IMR-90 (cell line): ENCODE results near the gene TRIM63. TPM values are rescaled to one million over a fixed set of nuclear protein-coding genes. Genes with fewer than 3 reads are reported as not detected.

ENCODE experiments used
- ATAC-seq: fragments of 200-7000 bp; cut with Tn5 transposase; 2 replicates; pipeline ENCODE4 v1.9.1; 2020; ENCODE audit warnings: low read depth, mild to moderate bottlenecking, moderate library complexity
- BruUV-seq: library from RNA; stranded (reverse); fragments of 400-500 nt; replicated peaks from 2 replicates; lab custom pipeline; 2021; lab: Mats Ljungman, UMichigan
- CTCF ChIA-PET: fragments of 300-600 bp; formaldehyde crosslinking; extraction: SDS; loops from one replicate; lab custom pipeline; 2021; ENCODE audit warnings: antibody characterized with exemption; lab: Yijun Ruan, JAX
- POLR2A ChIA-PET: fragments of 300-600 bp; sonication (Branson Sonifier 250); formaldehyde crosslinking; loops from one replicate; lab custom pipeline; 2022; ENCODE audit warnings: antibody characterized with exemption; ENCODE audit not compliant: unreplicated experiment; lab: Charles Lee
- DNase-seq: peaks from one replicate; pipeline ENCODE4 v3.0.0; 2013
- H2AFZ ChIP-seq: replicated peaks from 2 replicates; pipeline ENCODE3; 2013; ENCODE audit warnings: low read length, mild to moderate bottlenecking; ENCODE audit not compliant: poor library complexity
- H2AK5ac ChIP-seq: 2 replicates; pipeline ENCODE4 v1.6.1; 2013; ENCODE audit warnings: low read depth, low read length, inconsistent platforms
- H2AK9ac ChIP-seq: replicated peaks from 2 replicates; pipeline ENCODE3; 2013; ENCODE audit warnings: mild to moderate bottlenecking, low read depth, low read length, moderate library complexity; ENCODE audit not compliant: poor library complexity
- H2BK120ac ChIP-seq: 2 replicates; pipeline ENCODE4 v1.6.1; 2013; ENCODE audit warnings: low read depth, low read length, inconsistent platforms
- H2BK15ac ChIP-seq: 3 replicates; pipeline ENCODE4 v1.6.1; 2013; ENCODE audit warnings: low read depth, low read length, inconsistent platforms
- H2BK20ac ChIP-seq: 2 replicates; pipeline ENCODE4 v1.6.1; 2013; ENCODE audit warnings: low read depth, mild to moderate bottlenecking, inconsistent platforms, low read length, moderate library complexity
- H2BK5ac ChIP-seq: 2 replicates; pipeline ENCODE4 v1.6.1; 2013; ENCODE audit warnings: mild to moderate bottlenecking, low read depth, low read length, inconsistent platforms; ENCODE audit not compliant: poor library complexity, severe bottlenecking
- H3K14ac ChIP-seq: replicated peaks from 2 replicates; pipeline ENCODE4 v1.6.1; 2013; ENCODE audit warnings: low read depth, low read length, inconsistent platforms
- H3K18ac ChIP-seq: 2 replicates; pipeline ENCODE4 v1.6.1; 2013; ENCODE audit warnings: low read depth, low read length, control low read depth
- H3K23ac ChIP-seq: 2 replicates; pipeline ENCODE4 v1.6.1; 2013; ENCODE audit warnings: low read depth, low read length, inconsistent platforms
- H3K27ac ChIP-seq: 2 replicates; pipeline ENCODE4 v1.5.1; 2013; ENCODE audit warnings: mild to moderate bottlenecking, control low read depth, low read length; ENCODE audit not compliant: insufficient read depth
- H3K27me3 ChIP-seq: 2 replicates; pipeline ENCODE4 v1.6.1; 2013; ENCODE audit warnings: low read length; ENCODE audit not compliant: control insufficient read depth, insufficient read depth
- H3K36me3 ChIP-seq: 2 replicates; pipeline ENCODE4 v1.6.1; 2013; ENCODE audit warnings: low read length, mixed read lengths; ENCODE audit not compliant: control insufficient read depth, insufficient read depth
- H3K4ac ChIP-seq: 2 replicates; pipeline ENCODE4 v1.6.1; 2013; ENCODE audit warnings: low read depth, low read length, inconsistent platforms
- H3K4me1 ChIP-seq: 2 replicates; pipeline ENCODE4 v1.6.1; 2013; ENCODE audit warnings: low read length, mixed read lengths; ENCODE audit not compliant: control insufficient read depth, insufficient read depth
- H3K4me2 ChIP-seq: 2 replicates; pipeline ENCODE4 v1.6.1; 2013; ENCODE audit warnings: low read depth, mild to moderate bottlenecking, control low read depth, low read length, moderate library complexity
- H3K4me3 ChIP-seq: 2 replicates; pipeline ENCODE4 v1.5.1; 2013; ENCODE audit warnings: low read depth, mild to moderate bottlenecking, control low read depth, low read length, moderate library complexity; ENCODE audit not compliant: insufficient read depth
- H3K56ac ChIP-seq: 2 replicates; pipeline ENCODE4 v1.6.1; 2013; ENCODE audit warnings: low read length, inconsistent platforms; ENCODE audit not compliant: insufficient read depth; ENCODE audit errors: extremely low read depth
- H3K79me1 ChIP-seq, 2 experiments: 2 replicates each; pipeline ENCODE4 v1.6.1; 2013; ENCODE audit warnings: low read length in 2 of 2, inconsistent platforms in 1 of 2, low read depth in 1 of 2
- H3K9ac ChIP-seq: 2 replicates; pipeline ENCODE4 v1.6.1; 2013; ENCODE audit warnings: low read depth, low read length, control low read depth
- H3K9me1 ChIP-seq: 2 replicates; pipeline ENCODE4 v1.6.1; 2013; ENCODE audit warnings: low read length, inconsistent platforms; ENCODE audit not compliant: insufficient read depth
- H3K9me3 ChIP-seq: 2 replicates; pipeline ENCODE4 v1.6.1; 2013; ENCODE audit warnings: low read length; ENCODE audit not compliant: control insufficient read depth, insufficient read depth
- H4K20me1 ChIP-seq: 2 replicates; pipeline ENCODE4 v1.6.1; 2013; ENCODE audit warnings: low read length, inconsistent platforms; ENCODE audit not compliant: insufficient read depth
- H4K5ac ChIP-seq: 2 replicates; pipeline ENCODE4 v1.6.1; 2013; ENCODE audit warnings: mild to moderate bottlenecking, low read depth, low read length, control low read depth
- H4K8ac ChIP-seq, 2 experiments: 2 replicates each; pipeline ENCODE4 v1.6.1; 2013; ENCODE audit warnings: low read depth in 2 of 2, low read length in 2 of 2, control low read depth in 1 of 2, inconsistent platforms in 1 of 2
- H4K91ac ChIP-seq: 2 replicates; pipeline ENCODE4 v1.6.1; 2013; ENCODE audit warnings: low read depth, low read length, inconsistent platforms; ENCODE audit not compliant: insufficient read depth
- BHLHE40 ChIP-seq: fragments of 150-350 bp; IDR thresholded peaks from 2 replicates; pipeline ENCODE4 v1.6.1; 2016; ENCODE audit warnings: mild to moderate bottlenecking, low read depth, low read length
- CEBPB ChIP-seq: IDR thresholded peaks from 2 replicates; pipeline ENCODE4 v1.6.1; 2012; ENCODE audit warnings: low read depth, low read length, improper control_type of control experiment
- FOS ChIP-seq: fragments of 150-350 bp; IDR thresholded peaks from 2 replicates; pipeline ENCODE4 v1.6.1; 2016; ENCODE audit warnings: low read depth, low read length
- MAZ ChIP-seq: IDR thresholded peaks from 2 replicates; pipeline ENCODE4 v1.6.1; 2012; ENCODE audit warnings: low read depth, mild to moderate bottlenecking, low read length, improper control_type of control experiment, moderate library complexity, borderline replicate concordance
- POLR2A ChIP-seq: IDR thresholded peaks from 2 replicates; pipeline ENCODE4 v1.6.1; 2012; ENCODE audit warnings: mild to moderate bottlenecking, low read depth, low read length
- RAD21 ChIP-seq: IDR thresholded peaks from 2 replicates; pipeline ENCODE4 v1.6.1; 2012; ENCODE audit warnings: low read length, improper control_type of control experiment
- RCOR1 ChIP-seq: IDR thresholded peaks from 2 replicates; pipeline ENCODE4 v1.6.1; 2012; ENCODE audit warnings: mild to moderate bottlenecking, low read length, improper control_type of control experiment; ENCODE audit not compliant: insufficient replicate concordance
- RFX5 ChIP-seq: IDR thresholded peaks from 2 replicates; pipeline ENCODE4 v1.8.0; 2012; ENCODE audit warnings: low read depth, mild to moderate bottlenecking, low read length, moderate library complexity
- SMC3 ChIP-seq: fragments of 150-350 bp; IDR thresholded peaks from 2 replicates; pipeline ENCODE4 v1.6.1; 2016; ENCODE audit warnings: low read depth, mild to moderate bottlenecking, antibody characterized with exemption, low read length, moderate library complexity
- WGBS, 2 experiments: methylation state at CpG; one replicate each; pipeline versions ENCODE4 v1.1.5 to v1.1.7; 2013; ENCODE audit warnings: missing lambda C conversion rate in 2 of 2; ENCODE audit not compliant: insufficient read length in 1 of 2; ENCODE audit errors: extremely low coverage in 2 of 2; 5-methylcytosine and 5-hydroxymethylcytosine counted together
- dilution Hi-C: fragments of 300-500 bp; cut with HindIII; formaldehyde crosslinking; loops from one replicate; pipeline ENCODE4 v1.14.3; 2018; ENCODE audit warnings: low sequenced_read_pairs; ENCODE audit not compliant: unreplicated experiment
- in situ Hi-C: fragments of 300-500 bp; cut with MboI; formaldehyde crosslinking; loops from 3 replicates; pipeline ENCODE4 v1.14.3; 2019; ENCODE audit warnings: low sequenced_read_pairs, inconsistent platforms, mixed read lengths
- intact Hi-C: fragments of 100-400 bp; cut with micrococcal nuclease; formaldehyde crosslinking; loops from 2 replicates; pipeline ENCODE4 v1.10.0; 2022
- polyA plus RNA-seq, 3 experiments: library from polyadenylated mRNA; depleted of rRNA; stranded (reverse); fragments of >200 nt; gene quantifications; 2 replicates each; pipeline ENCODE4 v1.2.3, GENCODE V29; 2012; ENCODE audit warnings: low replicate concordance in 1 of 3
- total RNA-seq: library from RNA; depleted of rRNA; stranded (reverse); fragments of >200 nt; gene quantifications from 2 replicates; pipeline ENCODE4 v1.2.3, GENCODE V29; 2012

The TRIM63 gene
- total and polyA plus RNA-seq, 2 of the 4 experiments (the other 2 are of a cell fraction): not detected

DNA sequence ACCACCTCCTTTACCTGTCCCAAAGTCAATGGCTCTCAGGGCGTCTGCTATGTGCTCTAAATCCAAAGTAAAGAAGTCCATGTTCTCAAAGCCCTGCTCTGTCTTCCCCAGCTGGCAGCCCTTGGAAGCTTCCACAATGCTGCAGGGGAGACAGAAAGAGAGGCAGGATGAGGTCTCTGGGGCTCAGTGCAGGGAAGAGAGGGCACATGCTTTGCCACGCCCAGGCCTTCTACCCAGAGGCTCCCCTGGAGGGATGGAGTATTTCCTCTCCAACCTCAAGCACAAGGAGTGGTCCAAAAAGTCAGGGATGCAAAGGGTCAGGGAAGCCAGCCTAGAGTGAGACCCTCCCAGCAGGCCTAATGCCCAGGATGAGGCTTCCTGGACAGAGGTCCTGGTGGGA, 10.2 kb downstream of the TRIM63 start:
- DNase-seq: no peak
- Histone ChIP-seq H3K4me3 (no peak overlapping the region), H3K9me3 (no peaks in the 10 kb centered on the region), H3K79me1 (no peaks in the 10 kb centered on the region), H3K23ac (no peak overlapping the region), H3K4ac (no peak overlapping the region), H2BK120ac (no peak overlapping the region), H3K36me3 (no peaks in the 10 kb centered on the region), H3K18ac (no peak overlapping the region), H2BK5ac (no peak overlapping the region), H4K20me1 (no peaks in the 10 kb centered on the region), H2AK5ac (no peak overlapping the region), H2AFZ (no peak overlapping the region), H2AK9ac (peak overlapping the region; percentile 55), H4K5ac (no peak overlapping the region), H3K4me2 (no peak overlapping the region), H4K91ac (no peak overlapping the region), H4K8ac (no peak overlapping the region), H3K9me1 (0 out of 2 replicates have a peak, but pooled peaks cover 3% of the 10 kb centered on the region), H3K56ac (no peak overlapping the region), H3K4me1 (no peaks in the 10 kb centered on the region), H3K9ac (no peak overlapping the region), H2BK15ac (no peak overlapping the region), H3K14ac (no peak overlapping the region), H3K27me3 (peaks cover 75% of the 10 kb centered on the region), H2BK20ac (no peak overlapping the region), H3K27ac (no peak overlapping the region)
- no TSS peak for BruUV-seq
- CTCF ChIA-PET: no interaction called here
- ATAC-seq: no peak
- POLR2A ChIA-PET: no interaction called here
- WGBS, 2 experiments: no CpG with 5 or more reads among the region's 2 CpGs
- TF ChIP-seq CEBPB: no peak
- TF ChIP-seq RAD21: no peak
- TF ChIP-seq BHLHE40: no peak
- no peak for TF ChIP-seq SMC3
- TF ChIP-seq RFX5: no peak
- TF ChIP-seq MAZ: no peak
- TF ChIP-seq FOS: no peak
- TF ChIP-seq RCOR1: no peak
- TF ChIP-seq POLR2A: no peak
- in situ Hi-C loops (no loop called here), intact Hi-C loops (no loop called here), dilution Hi-C loops (no loop called here)
